CD4-positive, alpha-beta T cell (primary cell): Measurements from ENCODE around the gene EDAR. TPM values are rescaled to one million over a fixed set of nuclear protein-coding genes. Genes with fewer than 3 reads are reported as not detected.

Experiments used
- ATAC-seq: fragments of 200-7000 bp; cut with Tn5 transposase; one replicate; pipeline ENCODE4 v1.10.0; 2022; ENCODE audit warnings: mild to moderate bottlenecking; ENCODE audit not compliant: poor library complexity
- CTCF ChIA-PET: fragments of 350-600 bp; sonication (Branson Sonifier 250); formaldehyde crosslinking; loops from one replicate; lab custom pipeline; 2021; ENCODE audit warnings: antibody characterized with exemption, inconsistent platforms; lab: Charles Lee
- POLR2A ChIA-PET: fragments of 350-600 bp; sonication (Branson Sonifier 250); formaldehyde crosslinking; loops from one replicate; lab custom pipeline; 2021; ENCODE audit warnings: antibody characterized with exemption, inconsistent platforms; lab: Charles Lee
- DNase-seq, 14 experiments: peaks; one replicate each; pipeline ENCODE4 v3.0.0-alpha.2; 2013 to 2020; ENCODE audit warnings: mixed read lengths in 2 of 14
- H3K27ac ChIP-seq, 2 donors: one replicate each; pipeline versions ENCODE4 v1.5.1 to v1.7.0; 2013; ENCODE audit warnings: low read length in 2 of 2, low read depth in 1 of 2, mild to moderate bottlenecking in 1 of 2
- H3K27me3 ChIP-seq, 2 experiments: 1 replicate in 1 of 2; 2 replicates in 1 of 2; pipeline versions ENCODE4 v1.6.1 to v1.7.0; 2013; ENCODE audit warnings: low read length in 2 of 2, control low read depth in 1 of 2, mild to moderate bottlenecking in 1 of 2, moderate library complexity in 1 of 2; ENCODE audit not compliant: insufficient read depth in 2 of 2, control insufficient read depth in 1 of 2
- H3K36me3 ChIP-seq: one replicate; pipeline ENCODE4 v1.6.1; 2013; ENCODE audit warnings: low read length, control low read depth; ENCODE audit not compliant: insufficient read depth
- H3K4me1 ChIP-seq: one replicate; pipeline ENCODE4 v1.6.1; 2013; ENCODE audit warnings: low read length, control low read depth; ENCODE audit not compliant: insufficient read depth
- H3K4me3 ChIP-seq: one replicate; pipeline ENCODE4 v1.5.1; 2013; ENCODE audit warnings: mild to moderate bottlenecking, low read length, moderate library complexity
- H3K9me3 ChIP-seq, 2 experiments: 1 replicate in 1 of 2; 2 replicates in 1 of 2; pipeline versions ENCODE4 v1.6.1 to v1.7.0; 2013; ENCODE audit warnings: low read length in 2 of 2, mild to moderate bottlenecking in 2 of 2, control low read depth in 1 of 2, moderate library complexity in 1 of 2; ENCODE audit not compliant: control insufficient read depth in 1 of 2, insufficient read depth in 1 of 2
- H3K27ac Mint-ChIP-seq: one replicate; pipeline ENCODE4 v1.8.0; 2020; ENCODE audit warnings: mixed read lengths
- H3K27me3 Mint-ChIP-seq: one replicate; pipeline ENCODE4 v1.8.0; 2021; ENCODE audit warnings: mixed read lengths
- H3K36me3 Mint-ChIP-seq: one replicate; pipeline ENCODE4 v1.8.0; 2021; ENCODE audit warnings: low read depth, mixed read lengths
- H3K4me1 Mint-ChIP-seq: one replicate; pipeline ENCODE4 v1.8.0; 2021; ENCODE audit warnings: low read depth, mixed read lengths
- H3K4me3 Mint-ChIP-seq: one replicate; pipeline ENCODE4 v1.8.0; 2020; ENCODE audit warnings: mild to moderate bottlenecking, mixed read lengths
- H3K9me3 Mint-ChIP-seq: one replicate; pipeline ENCODE4 v1.8.0; 2020; ENCODE audit warnings: mixed read lengths
- intact Hi-C, 2 experiments: fragments of 100-400 bp; cut with DNase I in 1 of 2; cut with micrococcal nuclease in 1 of 2; formaldehyde crosslinking; loops; one replicate each; pipeline versions ENCODE4 v1.15.1 to v1.9.0; 2023 to 2025; cut with DNase I, micrococcal nuclease
- total RNA-seq, 174 experiments: library from RNA in 2 of 174; stranded (reverse) in 2 of 174; gene quantifications; one replicate each; pipeline ENCODE4 v1.2.3 and lab custom pipeline; 2021 to 2026
- TF ChIP-seq, protein P1 (sequence below): fragments of 200-600 bp; IDR thresholded peaks from one replicate; pipeline ENCODE4 v1.8.0; 2022; ENCODE audit warnings: antibody characterized with exemption, mild to moderate bottlenecking

Gene EDAR
- total RNA-seq, 2 experiments from 2014 or later, result 9.4 to 10.3 TPM

- Histone ChIP-seq H3K9me3 (peaks cover 22 to 48% of the 10 kb centered on the region in 2 experiments), H3K4me1 (no peaks in the 10 kb centered on the region), H3K4me3 (no peak overlapping the region), H3K36me3 (peaks cover 5% of the 10 kb centered on the region), H3K27ac (no peak overlapping the region), H3K27me3 (no peaks in the 10 kb centered on the region)
- H3K36me3 Mint-ChIP-seq, result peaks cover 60% of the 10 kb centered on the region
- no peak overlapping the region for H3K27ac Mint-ChIP-seq
- no peak for ATAC-seq
- ChIA-PET CTCF (no interaction called here), POLR2A (no interaction called here)
- intact Hi-C loops, result no loop called here
- DNase-seq, result no peak
- no peaks in the 10 kb centered on the region for H3K4me1 Mint-ChIP-seq
- peaks cover 37% of the 10 kb centered on the region for H3K9me3 Mint-ChIP-seq
- H3K4me3 Mint-ChIP-seq, result no peak overlapping the region
- TF ChIP-seq, protein P1, sequence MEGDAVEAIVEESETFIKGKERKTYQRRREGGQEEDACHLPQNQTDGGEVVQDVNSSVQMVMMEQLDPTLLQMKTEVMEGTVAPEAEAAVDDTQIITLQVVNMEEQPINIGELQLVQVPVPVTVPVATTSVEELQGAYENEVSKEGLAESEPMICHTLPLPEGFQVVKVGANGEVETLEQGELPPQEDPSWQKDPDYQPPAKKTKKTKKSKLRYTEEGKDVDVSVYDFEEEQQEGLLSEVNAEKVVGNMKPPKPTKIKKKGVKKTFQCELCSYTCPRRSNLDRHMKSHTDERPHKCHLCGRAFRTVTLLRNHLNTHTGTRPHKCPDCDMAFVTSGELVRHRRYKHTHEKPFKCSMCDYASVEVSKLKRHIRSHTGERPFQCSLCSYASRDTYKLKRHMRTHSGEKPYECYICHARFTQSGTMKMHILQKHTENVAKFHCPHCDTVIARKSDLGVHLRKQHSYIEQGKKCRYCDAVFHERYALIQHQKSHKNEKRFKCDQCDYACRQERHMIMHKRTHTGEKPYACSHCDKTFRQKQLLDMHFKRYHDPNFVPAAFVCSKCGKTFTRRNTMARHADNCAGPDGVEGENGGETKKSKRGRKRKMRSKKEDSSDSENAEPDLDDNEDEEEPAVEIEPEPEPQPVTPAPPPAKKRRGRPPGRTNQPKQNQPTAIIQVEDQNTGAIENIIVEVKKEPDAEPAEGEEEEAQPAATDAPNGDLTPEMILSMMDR, result no peak
- no peaks in the 10 kb centered on the region for H3K27me3 Mint-ChIP-seq
Observed at GRCh38 chr2:108889907-108890306, 99.1 kb downstream of the EDAR start.

- Mint-ChIP-seq H3K36me3 (peaks cover 23% of the 10 kb centered on the region), H3K27me3 (no peaks in the 10 kb centered on the region), H3K9me3 (peaks cover 36% of the 10 kb centered on the region), H3K4me3 (no peak overlapping the region), H3K4me1 (no peaks in the 10 kb centered on the region), H3K27ac (no peak overlapping the region)
- H3K27ac ChIP-seq, result no peak overlapping the region
- intact Hi-C loops, result no loop called here
- ChIA-PET CTCF (interaction anchor here (1.1 kb wide), 1 partner anchor 10 kb away, joined by 4 read pairs; no protein-coding TSS in a partner anchor), POLR2A (no interaction called here)
- ATAC-seq (no peak), DNase-seq (no peak)
- TF ChIP-seq, protein P1, result no peak
- no peaks in the 10 kb centered on the region for H3K4me1 ChIP-seq
- peaks cover 9 to 38% of the 10 kb centered on the region in 2 experiments for H3K9me3 ChIP-seq
- no peak overlapping the region for H3K4me3 ChIP-seq
- H3K27me3 ChIP-seq, result no peaks in the 10 kb centered on the region
- no peaks in the 10 kb centered on the region for H3K36me3 ChIP-seq
Observed at GRCh38 chr2:108884619-108885018, 104.4 kb downstream of the EDAR start.

DNA sequence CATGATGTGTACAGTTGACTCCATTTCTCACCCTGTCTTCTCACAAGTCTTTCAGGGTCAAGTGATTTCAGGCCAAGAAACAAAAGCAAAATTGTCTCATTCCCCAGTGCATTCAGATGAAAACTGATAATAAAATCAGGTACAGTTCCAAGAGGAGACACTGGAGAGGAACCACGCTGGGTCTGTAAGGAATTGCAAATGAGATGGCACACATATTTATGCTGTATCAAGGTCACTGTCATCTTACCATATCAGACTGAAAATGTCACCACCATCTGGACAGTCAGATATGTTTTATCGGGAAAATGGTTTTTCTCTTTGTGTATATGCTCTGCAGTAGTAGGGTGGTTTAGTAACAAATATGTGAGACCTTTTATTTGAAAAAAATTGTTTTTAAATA, 110.7 kb downstream of the EDAR start:
- intact Hi-C loops, result no loop called here
- DNase-seq (no peak), ATAC-seq (no peak)
- H3K4me1 Mint-ChIP-seq, result no peaks in the 10 kb centered on the region
- ChIA-PET POLR2A (no interaction called here), CTCF (no interaction called here)
- no peaks in the 10 kb centered on the region for H3K27me3 Mint-ChIP-seq
- Histone ChIP-seq H3K9me3 (peaks cover 4 to 28% of the 10 kb centered on the region in 2 experiments), H3K4me1 (no peaks in the 10 kb centered on the region), H3K36me3 (no peaks in the 10 kb centered on the region), H3K27me3 (no peaks in the 10 kb centered on the region), H3K27ac (no peak overlapping the region), H3K4me3 (no peak overlapping the region)
- H3K4me3 Mint-ChIP-seq, result no peak overlapping the region
- H3K9me3 Mint-ChIP-seq, result peaks cover 8% of the 10 kb centered on the region
- TF ChIP-seq, protein P1, result no peak
- no peak overlapping the region for H3K27ac Mint-ChIP-seq
- H3K36me3 Mint-ChIP-seq, result peaks cover 31% of the 10 kb centered on the region
